Right forelimb (tissue), 1 donor: Measurements from ENCODE around the gene TWIST1.

ENCODE experiments used
- DNase-seq: peaks from one replicate; pipeline ENCODE4 v3.0.0-alpha.2; 2018

Gene TWIST1

GRCh38 chr7:19113002-19113350, 4.5 kb downstream of the TWIST1 start:
- DNase-seq: no peak

GRCh38 chr7:19112274-19113001, 5.0 kb downstream of the TWIST1 start:
- DNase-seq: peak; percentile 77

GRCh38 chr7:19111474-19112273, 5.8 kb downstream of the TWIST1 start:
- DNase-seq: peak; percentile 42

- DNase-seq: no peak
Observed at GRCh38 chr7:19110776-19111175, 6.7 kb downstream of the TWIST1 start.

GRCh38 chr7:19110026-19110730, 7.3 kb downstream of the TWIST1 start:
- DNase-seq: no peak

GRCh38 chr7:19109000-19109946, 8.2 kb downstream of the TWIST1 start:
- DNase-seq: peak; percentile 46

- DNase-seq: peak; percentile 81
Observed at GRCh38 chr7:19107356-19108146, 9.9 kb downstream of the TWIST1 start.

GRCh38 chr7:19107081-19107355, 10.4 kb downstream of the TWIST1 start:
- DNase-seq: no peak

- peak; percentile 65 for DNase-seq
Observed at GRCh38 chr7:19106241-19107080, 11.0 kb downstream of the TWIST1 start.

- DNase-seq: no peak
Observed at GRCh38 chr7:19105546-19105945, 11.9 kb downstream of the TWIST1 start.

GRCh38 chr7:19104811-19105210, 12.6 kb downstream of the TWIST1 start:
- no peak for DNase-seq

GRCh38 chr7:19102884-19103283, 14.6 kb downstream of the TWIST1 start:
- no peak for DNase-seq

GRCh38 chr7:19101909-19102308, 15.5 kb downstream of the TWIST1 start:
- DNase-seq: no peak

- DNase-seq: no peak
Observed at GRCh38 chr7:19101472-19101871, 16.0 kb downstream of the TWIST1 start.

GRCh38 chr7:19099924-19100323, 17.5 kb downstream of the TWIST1 start:
- no peak for DNase-seq

GRCh38 chr7:19099194-19099593, 18.2 kb downstream of the TWIST1 start:
- DNase-seq: no peak

- no peak for DNase-seq
Observed at GRCh38 chr7:19098510-19098909, 18.9 kb downstream of the TWIST1 start.

GRCh38 chr7:19097165-19098055, 20.0 kb downstream of the TWIST1 start:
- no peak for DNase-seq

- DNase-seq: no peak
Observed at GRCh38 chr7:19095353-19095860, 22.0 kb downstream of the TWIST1 start.
